HPDE6-E6E7 (cell line): ENCODE results near the gene EZR.
"Not testable (repeated sequence)": the region's sequence is repeated elsewhere in the genome, so short reads cannot be mapped to it uniquely, and the experiment has no call there.

Experiments used
- DNase-seq: peaks from one replicate; pipeline ENCODE4 v3.0.0; 2011; ENCODE audit warnings: missing footprints; ENCODE audit errors: extremely low spot score

Gene EZR

GRCh38 chr6:158843751-158844683 lies 24.8 kb upstream of the EZR start:
- no peak for DNase-seq

GRCh38 chr6:158841358-158841757 lies 22.2 kb upstream of the EZR start:
- no peak for DNase-seq

DNA sequence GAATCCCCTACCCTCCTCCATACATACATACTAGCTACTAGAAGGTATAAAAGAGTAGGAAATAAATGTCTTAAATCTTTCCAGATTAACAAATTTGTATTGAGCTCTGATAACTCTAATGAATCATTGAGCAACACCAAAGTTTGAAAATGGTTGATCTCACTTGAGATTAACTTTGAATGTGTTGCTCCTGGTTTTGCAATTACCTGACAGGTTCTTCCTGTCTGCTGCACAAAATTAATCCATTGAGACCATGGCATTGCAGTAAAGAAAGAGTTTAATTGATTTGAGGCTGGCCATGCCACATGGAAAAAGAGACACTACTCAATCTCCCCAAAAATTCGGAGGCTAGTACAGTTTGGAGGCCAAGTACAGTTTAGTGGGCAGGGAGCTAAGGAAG lies 21.3 kb upstream of the EZR start:
- no peak for DNase-seq

GRCh38 chr6:158839796-158840195 lies 20.6 kb upstream of the EZR start:
- DNase-seq: no peak

GRCh38 chr6:158838790-158839189 lies 19.6 kb upstream of the EZR start:
- not testable (repeated sequence) for DNase-seq

- no peak for DNase-seq
These were observed 18.8 kb upstream of the EZR start for GRCh38 chr6:158837684-158838625.

- no peak for DNase-seq
These were observed 17.6 kb upstream of the EZR start for GRCh38 chr6:158836625-158837311.

DNA sequence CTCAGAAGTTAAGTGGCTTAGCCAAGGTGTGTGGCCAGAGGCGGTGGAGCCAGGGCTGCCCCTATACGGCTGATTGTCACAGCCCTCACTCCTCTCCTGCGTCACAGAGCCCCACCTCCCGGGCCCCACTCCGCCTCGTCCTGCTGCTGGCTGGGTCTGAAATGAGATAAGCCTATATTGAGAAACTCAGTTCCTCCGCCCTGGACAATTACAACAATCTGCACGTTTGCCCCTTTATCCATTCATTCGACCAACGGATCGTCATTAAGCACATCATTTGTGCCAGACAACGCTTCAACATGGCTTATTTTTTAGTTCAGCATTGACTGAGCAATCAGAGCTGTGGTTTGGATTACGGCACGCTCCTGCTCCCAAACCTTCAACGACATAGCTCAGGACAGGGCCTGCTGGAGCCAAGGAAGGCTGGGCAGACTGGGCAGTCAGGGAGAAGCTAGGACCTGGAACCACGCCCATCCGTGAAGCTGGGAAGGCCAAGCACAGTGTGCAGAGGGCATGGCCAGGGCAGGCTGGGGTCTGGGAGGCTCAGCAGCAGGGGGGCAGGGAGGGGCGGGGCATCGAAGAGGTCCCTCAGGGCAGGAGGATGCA lies 16.6 kb upstream of the EZR start:
- DNase-seq: no peak

DNA sequence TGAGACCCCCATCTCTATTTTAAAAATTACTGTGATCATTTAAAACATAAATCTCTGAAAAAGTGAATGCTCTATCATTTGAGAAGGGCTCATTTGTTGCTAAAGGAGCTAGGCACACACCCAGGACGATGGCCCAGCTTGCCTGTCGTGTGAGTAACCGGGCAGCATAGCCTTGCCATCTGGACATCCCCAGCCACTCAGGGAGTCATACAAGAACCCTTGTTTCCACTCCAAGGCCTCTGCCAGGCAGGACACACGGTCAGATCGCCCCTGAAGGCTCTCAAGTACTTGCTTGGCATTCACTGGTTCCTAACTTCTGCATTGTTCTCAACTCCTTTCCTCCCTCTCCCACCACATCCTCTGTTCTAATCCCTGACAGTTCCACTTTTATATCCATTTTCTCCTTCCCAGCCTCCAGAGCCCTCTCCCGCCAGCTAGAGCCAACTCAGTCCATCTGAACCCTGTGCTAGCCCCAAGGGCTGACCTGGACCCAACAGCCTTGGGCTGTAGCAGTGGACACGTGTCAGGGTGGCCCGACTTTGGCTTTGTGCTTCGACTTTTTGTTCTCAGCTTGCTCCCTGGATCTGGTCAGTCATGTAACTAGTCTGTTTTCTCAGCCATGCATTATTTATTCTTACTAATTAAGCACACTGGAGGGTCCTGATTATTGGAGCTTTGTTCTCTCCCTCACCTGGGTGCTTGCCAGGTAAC lies 15.7 kb upstream of the EZR start:
- no peak for DNase-seq

- DNase-seq: not testable (repeated sequence)
These were observed 13.6 kb upstream of the EZR start for GRCh38 chr6:158832807-158833206.

DNA sequence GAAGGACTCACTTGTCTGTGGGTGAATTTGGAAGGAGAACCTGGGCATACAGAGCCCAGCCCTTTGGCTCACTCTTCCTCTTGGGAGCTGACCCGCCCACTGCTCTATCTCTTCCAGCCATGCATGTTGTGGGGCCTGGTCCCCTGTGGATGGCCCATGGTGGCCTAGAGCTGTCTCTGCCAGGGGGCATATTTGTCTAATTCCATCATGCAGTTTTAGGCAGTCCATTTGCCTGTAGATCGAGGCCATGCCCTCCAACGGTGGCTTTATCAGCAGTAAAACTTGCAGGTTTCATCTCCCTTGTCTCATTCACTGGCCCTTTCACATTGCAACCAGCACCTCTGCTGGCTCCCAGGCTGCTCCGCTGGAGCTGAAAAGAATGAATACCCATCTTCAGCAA lies 12.9 kb upstream of the EZR start:
- no peak for DNase-seq

DNA sequence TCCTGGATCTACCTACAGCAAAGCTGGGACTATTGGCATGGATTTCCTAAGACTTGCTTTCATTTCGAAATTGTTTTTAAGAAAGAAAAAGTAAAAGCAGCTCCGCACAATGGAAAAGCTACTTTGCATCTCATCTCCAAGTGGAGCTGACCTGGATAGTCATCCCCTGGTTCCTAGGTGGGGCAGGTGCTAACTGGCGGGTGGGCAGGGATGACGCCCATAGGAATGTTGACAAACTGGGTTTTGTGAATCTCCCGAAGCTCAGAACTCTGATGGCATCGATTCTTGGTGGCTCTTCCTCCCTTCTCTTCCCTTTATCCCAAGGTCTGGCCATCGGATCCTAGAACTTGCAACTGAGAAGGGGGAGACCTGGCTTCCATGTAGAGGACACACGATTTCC lies 12.4 kb upstream of the EZR start:
- no peak for DNase-seq

DNA sequence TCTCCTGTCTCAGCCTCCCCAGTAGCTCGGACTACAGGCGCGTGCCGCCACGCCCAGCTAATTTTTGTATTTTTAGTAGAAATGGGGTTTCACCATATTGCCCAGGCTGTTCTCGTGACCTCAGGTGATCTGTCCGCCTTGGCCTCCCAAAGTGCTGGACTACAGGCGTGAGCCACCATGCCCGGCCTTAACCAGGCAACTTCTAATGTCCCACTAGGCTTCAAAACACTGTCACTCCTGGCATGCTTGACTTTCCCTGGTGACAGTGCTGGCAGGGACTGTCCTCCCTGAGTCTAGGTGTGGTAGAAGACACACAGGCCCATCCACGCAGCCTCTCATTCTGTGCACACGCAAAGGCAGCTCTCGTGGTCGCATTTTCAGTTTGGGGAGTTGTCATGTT lies 11.6 kb upstream of the EZR start:
- no peak for DNase-seq

DNA sequence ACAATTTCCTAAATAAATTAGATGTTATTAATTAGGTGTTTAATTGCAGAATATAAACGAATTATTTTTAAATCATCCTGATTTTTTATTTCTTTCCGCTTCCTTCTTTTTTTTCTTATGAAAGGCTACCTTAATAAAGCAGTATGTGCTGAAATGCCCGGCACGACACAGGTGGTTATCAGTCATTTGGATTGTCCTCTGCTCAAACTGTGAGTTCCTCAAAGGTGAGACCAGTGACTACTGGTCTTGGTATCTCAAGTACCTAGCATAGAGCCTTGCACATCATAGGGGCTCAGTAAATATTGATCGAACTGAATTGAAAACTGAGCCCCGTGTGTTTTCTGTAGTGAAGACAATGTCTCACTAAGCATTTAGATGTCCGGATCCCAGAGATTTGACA lies 9.6 kb upstream of the EZR start:
- no peak for DNase-seq

DNA sequence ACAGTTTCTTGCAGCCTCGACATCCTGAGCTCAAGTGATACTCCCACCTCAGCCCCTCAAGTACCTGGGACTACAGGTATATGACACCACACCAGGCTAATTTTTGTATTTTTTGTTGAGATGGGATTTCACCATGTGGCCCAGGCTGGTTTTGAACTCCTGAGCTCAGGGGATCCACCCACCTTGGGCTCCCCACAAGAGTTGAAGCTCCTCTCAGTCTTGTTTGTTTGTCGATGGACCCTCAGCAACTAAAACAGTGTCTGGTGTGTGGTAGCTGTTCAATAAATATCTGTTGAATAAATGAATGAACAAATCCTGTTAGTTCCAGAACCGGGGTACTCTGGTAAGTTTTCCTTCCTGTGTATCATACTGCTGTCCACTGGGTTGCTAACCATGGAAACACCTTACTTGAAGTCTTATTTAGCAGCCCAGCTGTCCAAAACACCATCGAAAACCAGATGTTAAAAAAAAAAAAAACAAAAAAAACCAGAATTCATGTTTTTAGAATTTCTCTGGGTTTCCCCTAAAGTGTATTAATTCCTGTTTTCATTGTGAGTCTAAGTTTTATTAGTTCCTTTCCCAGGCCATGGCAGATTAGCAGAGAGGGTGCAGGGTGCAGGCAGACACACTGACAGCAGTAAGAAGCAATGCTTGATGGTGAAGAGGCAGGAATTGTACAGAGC lies 7.8 kb upstream of the EZR start:
- no peak for DNase-seq

- no peak for DNase-seq
These were observed 6.8 kb upstream of the EZR start for GRCh38 chr6:158825951-158826306.

- DNase-seq: no peak
These were observed 6.1 kb upstream of the EZR start for GRCh38 chr6:158825038-158825950.

DNA sequence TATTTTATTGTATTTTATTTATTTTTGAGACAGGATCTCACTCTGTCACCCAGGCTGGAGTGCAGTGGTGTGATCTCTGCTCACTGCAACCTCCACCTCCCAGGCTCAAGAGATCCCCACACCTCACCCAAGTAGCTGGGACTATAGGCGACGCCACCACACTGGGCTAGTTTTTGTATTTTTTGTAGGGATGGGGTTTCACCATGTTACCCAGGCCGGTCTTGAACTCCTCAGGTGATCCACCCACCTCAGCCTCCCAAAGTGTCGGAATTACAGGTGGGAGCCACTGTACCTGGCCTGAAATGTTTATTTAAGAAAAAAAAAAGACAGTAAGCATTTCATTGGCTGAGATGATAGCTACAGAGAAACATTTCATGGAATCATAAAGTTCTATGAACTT lies 4.4 kb upstream of the EZR start:
- not testable (repeated sequence) for DNase-seq

GRCh38 chr6:158819977-158820622 lies 932 bp upstream of the EZR start:
- no peak for DNase-seq
